ENCODE measurements around the gene ANGPTL7.

DNA sequence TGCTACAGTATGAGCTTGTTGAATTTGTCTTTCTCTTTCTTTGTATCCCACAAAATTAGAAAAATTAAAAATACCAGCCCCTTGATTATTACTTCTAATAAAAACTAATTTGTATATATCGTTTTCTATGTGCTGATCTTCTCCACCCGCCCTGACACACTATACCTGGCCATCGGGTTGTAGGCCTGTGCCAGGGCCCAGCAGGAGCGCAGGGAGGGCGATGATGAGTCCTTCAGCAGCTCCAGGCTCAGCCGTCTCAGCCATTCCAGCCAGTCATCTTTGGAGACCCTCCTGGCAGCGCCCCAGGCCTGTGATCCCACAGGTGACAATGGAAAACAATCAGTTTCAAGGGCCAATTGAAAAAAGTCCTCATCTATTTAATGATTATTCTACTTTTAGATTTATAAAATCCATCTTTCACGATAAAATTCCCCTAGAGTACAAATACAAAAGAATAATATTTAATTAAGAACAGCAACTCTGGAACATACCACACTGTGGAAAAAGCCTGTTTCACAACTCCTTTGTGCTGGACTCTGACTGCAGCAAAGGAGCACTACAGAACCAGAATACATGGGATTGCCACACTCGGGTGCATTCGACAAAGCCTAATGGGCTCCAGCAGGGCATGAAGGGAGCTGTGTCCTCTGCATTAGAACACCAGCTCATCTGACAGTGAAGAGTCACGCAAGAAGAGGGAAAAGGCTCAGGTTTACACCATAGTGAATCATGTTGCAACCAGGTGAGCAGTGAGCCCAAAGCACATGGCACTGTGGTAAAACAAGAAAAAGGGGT is 15.4 kb downstream of the ANGPTL7 start:
- TF ChIP-seq, protein P1, sequence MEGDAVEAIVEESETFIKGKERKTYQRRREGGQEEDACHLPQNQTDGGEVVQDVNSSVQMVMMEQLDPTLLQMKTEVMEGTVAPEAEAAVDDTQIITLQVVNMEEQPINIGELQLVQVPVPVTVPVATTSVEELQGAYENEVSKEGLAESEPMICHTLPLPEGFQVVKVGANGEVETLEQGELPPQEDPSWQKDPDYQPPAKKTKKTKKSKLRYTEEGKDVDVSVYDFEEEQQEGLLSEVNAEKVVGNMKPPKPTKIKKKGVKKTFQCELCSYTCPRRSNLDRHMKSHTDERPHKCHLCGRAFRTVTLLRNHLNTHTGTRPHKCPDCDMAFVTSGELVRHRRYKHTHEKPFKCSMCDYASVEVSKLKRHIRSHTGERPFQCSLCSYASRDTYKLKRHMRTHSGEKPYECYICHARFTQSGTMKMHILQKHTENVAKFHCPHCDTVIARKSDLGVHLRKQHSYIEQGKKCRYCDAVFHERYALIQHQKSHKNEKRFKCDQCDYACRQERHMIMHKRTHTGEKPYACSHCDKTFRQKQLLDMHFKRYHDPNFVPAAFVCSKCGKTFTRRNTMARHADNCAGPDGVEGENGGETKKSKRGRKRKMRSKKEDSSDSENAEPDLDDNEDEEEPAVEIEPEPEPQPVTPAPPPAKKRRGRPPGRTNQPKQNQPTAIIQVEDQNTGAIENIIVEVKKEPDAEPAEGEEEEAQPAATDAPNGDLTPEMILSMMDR (IDR thresholded peaks at IDR 0.05): no peak
- TF ChIP-seq POLR2A (IDR thresholded peaks at IDR 0.05): no peak
